Measurements from ENCODE around the gene LINS1.
A peak's percentile ranks its signal among the peaks of the same experiment; 100 is the strongest.

The LINS1 gene, protein sequence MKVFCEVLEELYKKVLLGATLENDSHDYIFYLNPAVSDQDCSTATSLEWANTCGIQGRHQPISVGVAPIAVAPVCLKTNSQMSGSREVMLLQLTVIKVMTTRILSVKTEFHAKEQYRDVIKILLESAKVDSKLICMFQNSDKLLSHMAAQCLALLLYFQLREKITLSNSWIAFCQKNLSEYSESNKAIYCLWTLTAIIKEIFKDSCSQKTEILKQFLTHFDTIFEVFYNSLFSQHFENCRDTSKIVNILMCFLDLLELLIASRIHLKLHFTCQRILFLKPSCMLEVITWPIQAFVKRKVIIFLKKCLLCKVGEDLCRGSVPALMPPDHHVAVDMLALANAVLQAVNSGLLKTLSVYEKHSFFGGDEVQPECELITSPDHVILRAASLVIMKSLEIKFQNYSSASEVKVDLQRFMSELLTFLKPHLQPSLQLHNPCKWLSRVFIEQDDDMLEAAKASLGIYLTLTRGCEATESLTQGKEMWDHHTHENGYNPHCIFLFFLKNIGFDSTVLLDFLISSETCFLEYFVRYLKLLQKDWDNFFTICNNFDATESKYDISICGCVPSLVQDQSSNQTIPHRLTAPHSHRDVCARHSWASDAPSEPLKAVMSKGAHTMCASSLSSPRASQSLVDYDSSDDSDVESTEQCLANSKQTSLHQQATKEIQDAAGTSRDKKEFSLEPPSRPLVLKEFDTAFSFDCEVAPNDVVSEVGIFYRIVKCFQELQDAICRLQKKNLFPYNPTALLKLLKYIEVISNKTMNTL
- 74.2 to 83.0 reads per million in 2 experiments for total RNA-seq

DNA sequence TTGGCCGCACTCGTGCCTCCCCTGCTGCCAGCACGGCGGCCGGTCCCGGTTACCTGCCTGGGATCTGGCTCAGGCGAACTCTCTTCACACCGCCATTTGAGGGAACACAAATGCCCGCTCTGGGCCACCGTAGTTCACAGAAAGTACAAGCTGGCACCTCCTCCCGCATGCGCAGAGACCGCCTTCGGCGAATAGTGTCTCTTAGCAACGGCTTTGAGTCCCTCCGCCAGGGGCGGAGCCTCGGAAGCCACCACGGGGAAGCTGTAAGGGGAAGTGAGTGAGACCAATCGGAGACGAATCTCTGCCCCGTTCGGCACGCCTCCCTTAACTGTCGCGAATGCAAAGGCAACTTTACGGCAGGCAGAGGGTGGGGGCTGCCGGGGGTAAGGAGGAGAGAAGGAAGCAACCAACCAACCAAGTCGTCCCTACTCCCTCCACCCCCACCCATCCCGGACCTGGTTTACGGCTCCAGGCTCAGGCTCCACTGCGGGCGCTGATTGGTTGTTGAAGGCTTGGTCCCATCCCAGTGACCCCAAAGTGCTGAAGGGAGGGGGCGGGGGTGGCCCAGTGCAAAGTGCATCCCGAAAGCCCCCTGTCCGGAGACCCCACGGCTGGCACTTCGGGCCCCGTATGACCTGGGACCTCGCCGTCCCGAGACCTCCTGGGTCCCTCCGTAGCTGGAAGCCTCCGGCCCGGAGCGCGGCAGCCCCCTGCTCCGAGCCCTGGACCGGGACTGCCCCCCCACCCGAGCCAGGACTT is at the start of gene LINS1, which contains the start of gene ASB7:
Gene LINS1, minus strand, starts transcription at position 121 of the 759 bp plus-strand sequence. CDS start 21,342 bp downstream, outside the sequence.
Gene ASB7, plus strand, starts transcription at position 526 of the 759 bp plus-strand sequence. CDS start 9,628 bp downstream, outside the sequence.
- DNase-seq (ENCODE audit: low read depth), result peak; percentile 99

DNA sequence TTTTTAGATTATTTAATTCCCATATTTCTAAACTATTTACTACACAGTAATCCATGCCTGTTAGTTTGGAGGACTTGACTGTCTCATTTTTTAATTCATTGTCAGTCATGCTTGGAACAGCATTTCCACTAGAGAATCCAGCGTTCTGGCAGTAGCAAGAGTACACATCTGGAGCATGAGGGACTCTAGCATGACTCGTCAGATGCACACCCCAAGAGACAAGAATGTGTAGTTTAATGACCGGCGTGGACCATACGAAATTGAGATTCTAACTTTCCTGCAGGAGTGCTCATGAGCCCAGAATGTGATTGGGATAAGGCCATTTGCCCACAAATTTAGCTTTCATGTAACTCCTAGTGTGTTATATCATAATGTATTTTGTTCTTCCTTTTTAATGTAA is 49.3 kb upstream of the LINS1 start:
- no peak for DNase-seq (ENCODE audit: low read depth)

DNA sequence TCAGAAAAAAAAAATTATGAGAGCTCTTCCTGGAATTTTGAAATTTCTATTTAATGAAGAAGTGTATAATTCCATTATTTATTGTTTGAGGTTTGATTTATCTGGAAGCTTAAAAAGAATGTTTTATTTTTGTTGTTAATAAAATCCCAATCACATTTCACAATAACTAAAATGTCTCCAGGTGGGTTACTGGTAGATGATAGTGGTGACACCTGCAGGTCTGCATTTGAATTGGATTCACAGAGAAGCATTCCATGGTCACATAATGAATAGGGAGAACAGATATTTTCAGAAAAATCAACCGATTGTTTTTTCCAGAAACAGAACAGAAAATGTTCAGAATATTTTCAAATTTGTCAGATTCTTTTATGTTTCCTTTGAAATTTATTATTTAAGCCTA is 48.7 kb upstream of the LINS1 start:
- no peak for DNase-seq (ENCODE audit: low read depth)

DNA sequence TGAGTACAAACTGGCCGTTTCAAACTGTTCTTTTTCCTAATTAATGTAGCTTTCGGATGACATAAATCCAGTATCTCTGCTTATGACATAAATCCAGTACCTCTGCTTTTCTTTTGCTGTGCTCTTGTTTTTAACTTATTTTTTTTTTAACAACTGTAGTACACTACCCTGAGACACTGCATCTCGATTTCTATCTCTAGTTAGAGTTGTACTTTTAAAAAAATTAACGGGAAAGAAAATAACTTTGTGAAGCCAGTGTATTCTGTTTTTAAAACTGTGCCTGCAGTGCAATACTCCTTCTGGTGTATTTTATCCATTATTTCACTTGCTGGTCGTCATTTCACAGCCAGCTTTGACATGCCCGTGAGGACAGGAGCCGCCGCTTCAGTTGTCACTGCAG is 47.0 kb upstream of the LINS1 start:
- DNase-seq (ENCODE audit: low read depth), result no peak

DNA sequence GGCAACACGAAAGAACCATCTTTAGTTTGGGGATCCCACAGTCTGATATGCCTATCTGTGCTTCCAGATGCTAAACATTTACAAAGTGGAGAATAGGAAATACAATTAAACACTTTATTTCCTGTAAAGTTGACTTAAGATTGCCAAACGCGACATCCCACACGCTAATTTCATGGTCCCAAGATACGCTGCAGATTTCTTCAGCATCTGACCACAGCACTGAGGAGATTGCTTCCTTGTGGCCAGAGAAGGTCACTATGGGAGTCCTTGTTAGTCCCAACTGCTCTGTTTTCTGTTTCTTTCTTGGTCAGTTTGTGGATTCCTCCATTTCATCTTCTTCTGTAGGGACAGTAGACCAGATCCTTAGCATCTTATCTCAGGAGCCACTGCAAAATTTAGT is 43.7 kb upstream of the LINS1 start:
- no peak for DNase-seq (ENCODE audit: low read depth)

DNA sequence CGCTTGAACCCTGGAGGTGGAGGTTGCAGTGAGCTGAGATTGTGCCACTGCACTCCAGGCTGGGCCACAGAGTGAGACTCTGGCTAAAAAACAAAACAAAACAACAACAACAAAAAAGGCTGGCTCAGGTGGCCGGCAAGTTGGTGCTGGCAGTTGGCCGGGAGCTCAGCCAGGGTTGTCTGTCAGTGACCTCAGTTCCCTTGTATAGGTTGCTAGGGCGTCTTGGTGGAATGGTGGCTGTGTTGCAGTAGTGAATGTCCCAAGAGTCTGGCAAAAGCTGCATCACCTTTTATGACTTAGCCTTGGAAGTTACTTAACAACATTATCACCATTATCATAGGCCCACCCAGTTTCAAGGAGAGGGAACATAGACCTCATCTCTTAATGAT is 41.0 kb upstream of the LINS1 start:
- DNase-seq (ENCODE audit: low read depth), result no peak

DNA sequence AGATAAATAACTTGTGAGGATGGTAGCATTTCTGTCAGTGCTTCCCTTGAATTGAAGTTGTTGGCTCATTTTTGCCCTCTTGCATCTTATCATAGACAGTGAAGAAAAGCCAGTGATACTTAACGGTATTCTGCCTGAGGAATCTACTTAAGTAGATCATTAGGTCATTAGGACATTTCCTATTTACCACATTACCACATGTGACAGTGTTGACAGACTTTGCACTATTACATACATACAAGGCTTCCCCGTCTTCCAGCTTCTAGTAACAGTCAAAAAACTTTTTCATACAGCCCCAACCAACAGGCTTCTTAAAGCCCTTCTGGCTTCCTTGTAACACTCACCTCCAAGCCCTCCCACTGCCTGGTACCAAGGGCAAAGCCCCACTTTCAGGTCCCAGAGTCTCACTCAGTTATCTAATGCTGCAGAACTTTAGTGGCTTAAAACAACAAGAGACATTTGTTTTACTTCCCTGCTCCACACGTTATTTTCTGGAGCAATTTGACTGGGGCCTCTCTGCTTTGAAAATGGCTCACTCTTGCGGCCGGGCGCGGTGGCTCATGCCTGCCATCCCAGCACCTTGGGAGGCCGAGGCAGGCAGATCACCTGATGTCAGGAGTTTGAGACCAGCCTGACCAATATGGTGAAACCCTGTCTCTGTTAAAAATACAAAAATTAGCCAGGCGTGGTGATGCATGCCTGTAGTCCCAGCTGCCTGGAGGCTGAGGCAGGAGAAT is 40.4 kb upstream of the LINS1 start:
- DNase-seq (ENCODE audit: low read depth), result no peak

DNA sequence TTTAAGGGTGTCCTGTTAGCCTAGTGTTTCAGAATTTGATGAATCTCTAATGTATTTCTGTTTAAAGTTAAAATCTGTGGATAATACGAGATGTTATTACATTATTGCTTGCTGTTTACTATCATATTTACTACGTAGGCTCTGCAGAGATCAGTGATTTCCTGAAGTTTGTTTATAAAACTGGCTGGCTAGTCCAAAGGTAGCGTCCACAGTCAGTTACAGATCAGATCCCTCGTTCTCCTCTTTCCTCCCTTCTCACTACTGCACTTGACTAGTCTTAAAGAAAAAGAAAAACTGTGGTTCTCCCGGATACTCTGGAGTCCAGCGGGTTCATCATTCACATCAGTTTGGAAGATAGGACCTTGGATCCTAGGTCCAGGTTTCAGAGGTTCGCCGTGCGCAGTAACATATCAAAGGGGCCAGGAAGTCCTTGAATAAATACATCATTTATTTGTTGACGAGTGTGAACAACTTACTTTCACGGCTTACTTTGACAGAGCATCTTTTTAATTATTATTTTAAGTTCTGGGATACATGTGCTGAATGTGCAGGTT is 36.3 kb upstream of the LINS1 start:
- DNase-seq (ENCODE audit: low read depth), result no peak

DNA sequence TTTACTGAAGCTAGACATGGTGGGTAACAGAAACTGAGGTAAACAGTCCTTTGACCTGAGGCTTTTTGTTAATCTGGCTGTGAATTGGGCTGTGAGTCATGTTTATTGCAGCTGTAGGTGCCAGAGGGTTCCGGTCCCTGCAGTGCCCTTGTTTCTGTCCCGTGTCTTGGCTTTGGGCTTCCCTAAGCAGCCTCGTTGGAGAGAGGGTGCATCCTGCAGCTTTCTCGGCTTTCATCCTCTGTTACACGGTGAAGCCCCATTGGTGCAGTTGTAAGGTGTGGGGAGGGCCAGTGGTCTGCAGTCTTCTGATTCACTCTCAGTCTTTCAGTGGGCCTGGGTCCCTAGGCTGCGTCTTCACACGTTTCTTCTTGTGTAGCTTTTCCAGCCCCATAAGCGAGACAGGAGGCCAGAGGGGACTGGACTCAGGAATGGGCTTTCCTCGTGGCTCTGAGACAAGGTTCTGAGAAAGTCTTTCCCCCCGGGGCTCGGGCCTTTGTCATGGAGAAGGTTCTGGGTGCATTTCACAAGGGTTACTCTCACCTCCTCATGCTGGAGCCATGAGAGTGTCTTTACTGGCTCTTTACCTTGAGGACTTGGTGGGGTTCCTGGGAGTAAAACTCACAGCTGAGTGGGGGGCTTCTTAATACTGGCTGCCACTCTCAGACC is 33.6 kb upstream of the LINS1 start:
- DNase-seq (ENCODE audit: low read depth), result no peak

DNA sequence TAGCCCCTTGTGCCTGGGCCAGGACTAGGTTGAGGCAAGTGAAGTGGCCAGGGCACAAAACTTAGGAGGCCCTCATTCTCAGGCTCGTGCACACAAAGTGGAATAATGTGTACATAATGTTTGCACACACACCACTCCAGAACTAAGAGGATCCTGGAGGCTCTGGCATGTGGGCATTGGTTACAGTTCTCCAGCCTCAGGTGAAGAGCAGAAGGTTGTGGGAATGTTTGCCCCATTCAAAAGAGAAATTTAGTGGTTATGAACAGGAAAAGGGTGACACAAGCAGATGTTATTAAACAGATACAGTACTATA is 31.7 kb upstream of the LINS1 start:
- no peak for DNase-seq (ENCODE audit: low read depth)

DNA sequence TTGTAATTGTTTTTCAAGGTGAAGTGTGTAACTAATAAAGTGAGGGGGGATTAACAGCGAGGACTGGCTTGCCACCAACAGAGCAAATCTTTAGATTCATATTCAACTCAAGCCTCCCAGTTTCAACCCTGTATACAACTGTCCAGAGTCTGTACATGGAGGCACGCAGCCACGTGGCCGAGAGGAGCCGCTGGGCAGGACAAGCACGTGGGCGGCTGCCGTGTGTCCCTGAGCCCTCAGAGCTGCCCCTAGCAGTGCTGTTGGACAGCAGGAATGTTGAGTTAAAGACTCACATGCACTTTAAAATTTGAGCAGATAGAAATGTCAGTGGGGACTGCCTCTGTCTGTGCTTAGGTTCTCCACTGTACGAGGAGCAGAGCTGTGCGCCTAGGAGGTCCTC is 29.8 kb upstream of the LINS1 start:
- no peak for DNase-seq (ENCODE audit: low read depth)

DNA sequence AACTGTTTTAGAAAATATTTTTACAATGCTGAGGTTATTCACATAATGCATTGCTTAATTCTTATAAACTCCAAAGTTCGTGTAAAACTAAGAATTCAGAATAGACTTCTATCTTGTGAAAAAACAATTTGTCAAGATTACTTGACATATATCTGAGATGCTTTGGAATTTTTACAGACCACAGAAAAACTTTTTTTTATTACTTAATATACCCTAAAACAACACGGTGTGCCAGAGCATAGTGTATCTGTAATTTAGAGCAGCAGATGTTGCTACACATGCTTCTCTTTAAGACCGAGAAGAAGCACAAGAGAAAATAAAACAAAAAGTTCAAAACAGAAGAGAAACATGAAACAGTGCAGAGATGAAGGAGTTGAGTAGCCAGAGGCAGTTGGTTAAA is 26.8 kb upstream of the LINS1 start:
- no peak for DNase-seq (ENCODE audit: low read depth)

DNA sequence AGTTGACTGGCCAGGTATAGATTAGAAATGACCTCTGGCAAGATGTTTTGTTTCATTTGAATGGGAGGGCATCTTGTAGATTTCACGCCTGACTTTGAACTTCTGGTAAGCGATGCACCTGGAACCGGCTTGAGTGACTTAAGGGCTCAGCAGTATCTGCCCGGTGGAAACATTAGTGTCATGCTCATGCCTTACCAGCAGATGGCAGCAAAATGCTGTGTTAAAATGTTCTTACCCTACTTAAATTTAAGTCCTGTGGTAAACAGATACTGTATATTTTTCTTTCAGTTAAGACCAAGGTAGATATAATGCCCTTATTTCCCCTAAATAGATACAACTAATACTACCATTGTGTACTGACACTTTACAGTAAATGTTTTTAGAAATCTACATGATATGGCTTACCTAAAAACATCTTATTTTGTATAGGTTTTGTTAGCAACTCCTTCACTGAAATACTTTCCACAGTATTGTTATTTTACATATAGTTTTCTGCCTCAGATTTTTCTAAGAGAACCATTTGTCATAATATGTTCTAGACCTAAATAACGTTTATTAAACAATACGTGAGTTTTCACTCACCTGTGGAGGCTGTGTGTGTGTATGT is 25.9 kb upstream of the LINS1 start:
- DNase-seq (ENCODE audit: low read depth), result peak; percentile 43

DNA sequence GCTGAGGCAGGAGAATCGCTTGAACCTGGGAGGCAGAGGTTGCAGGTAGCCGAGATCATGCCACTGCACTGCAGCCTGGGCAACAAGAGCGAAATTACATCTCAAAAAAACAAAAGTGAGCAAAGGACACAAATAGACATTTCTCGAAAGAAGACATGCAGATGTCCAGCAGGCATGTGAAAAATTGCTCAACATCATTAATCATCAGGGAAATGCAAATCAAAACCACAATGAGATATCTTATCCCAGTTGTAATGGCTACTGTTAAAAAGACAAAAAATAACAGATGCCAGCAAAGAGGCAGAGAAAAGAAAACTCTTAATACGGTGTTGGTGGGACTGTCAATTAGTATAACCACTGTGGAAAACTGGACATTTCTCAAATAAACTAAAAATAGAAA is 21.3 kb upstream of the LINS1 start:
- DNase-seq (ENCODE audit: low read depth), result no peak

DNA sequence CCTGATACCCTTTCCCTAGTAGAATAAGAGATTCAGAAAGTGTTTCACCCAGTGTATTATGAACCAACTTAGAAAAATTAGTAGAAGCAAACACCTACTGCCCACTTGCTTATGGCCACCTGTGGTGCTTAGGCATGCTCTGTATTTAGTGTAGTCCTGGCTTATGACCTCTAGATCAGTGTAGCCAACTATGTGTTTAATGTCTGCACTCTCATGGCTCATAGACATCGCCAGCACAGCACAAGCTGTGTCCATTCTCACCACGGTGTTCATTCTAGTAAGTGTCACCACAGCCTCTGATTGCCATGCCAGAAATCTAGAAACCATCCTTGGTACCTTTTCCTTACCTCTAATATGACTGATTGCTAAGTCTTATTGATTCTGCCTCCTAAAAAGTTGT is 14.7 kb upstream of the LINS1 start:
- DNase-seq (ENCODE audit: low read depth), result no peak

DNA sequence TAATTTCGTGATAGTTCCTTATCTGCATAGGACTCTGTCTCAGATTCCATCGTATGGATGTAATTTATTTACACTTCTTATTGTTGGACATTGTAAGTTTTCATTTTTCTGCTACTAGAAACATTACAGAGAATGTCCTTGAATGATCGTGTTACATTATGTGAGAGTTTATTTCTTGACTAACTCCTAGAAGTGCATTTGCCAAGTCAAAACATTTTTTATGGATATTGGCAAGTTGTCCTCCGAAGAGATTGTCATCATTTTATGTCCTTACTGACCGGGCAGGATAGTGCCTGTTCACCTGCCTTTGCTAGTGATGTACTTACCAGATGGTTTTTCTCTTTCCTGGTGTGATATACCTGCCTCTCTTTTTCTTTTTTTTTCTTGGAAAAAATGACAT is 13.8 kb upstream of the LINS1 start:
- DNase-seq (ENCODE audit: low read depth), result no peak

DNA sequence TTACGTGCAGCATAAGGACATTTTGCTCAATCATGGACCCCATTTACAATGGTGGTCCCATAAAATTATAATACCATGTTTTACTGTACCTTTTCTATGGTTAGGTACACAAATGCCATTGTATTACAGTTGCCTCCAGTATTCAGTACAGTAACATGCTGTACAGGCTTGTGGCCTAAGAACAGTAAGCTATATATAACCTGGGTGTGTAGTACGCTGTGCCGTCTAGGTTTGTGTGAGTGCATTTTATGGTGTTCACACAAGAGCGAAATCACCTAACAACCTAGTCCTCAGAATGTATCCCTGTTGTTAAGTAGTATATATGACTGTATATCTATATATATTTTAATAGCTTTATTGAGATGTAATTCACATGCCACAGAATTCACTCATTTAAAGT is 12.9 kb upstream of the LINS1 start:
- DNase-seq (ENCODE audit: low read depth), result no peak

DNA sequence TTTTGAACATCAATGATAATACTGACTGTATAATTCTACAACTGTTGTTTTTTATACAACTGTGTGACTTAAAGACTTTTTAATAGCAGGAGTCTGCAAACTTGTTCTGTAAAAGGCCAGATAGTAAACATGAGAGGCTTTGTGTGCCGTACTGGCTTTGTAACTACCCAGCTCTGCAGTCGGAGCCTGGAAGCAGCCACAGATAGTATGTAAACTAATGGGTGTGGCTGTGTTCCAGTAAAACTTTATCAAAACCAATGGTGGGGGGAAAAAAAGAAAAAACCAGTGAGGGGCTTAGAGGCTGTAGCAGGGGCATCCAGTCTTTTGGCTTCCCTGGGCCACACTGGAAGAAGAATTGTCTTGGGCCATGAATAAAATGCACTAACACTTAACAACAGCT is 12.4 kb upstream of the LINS1 start:
- no peak for DNase-seq (ENCODE audit: low read depth)

DNA sequence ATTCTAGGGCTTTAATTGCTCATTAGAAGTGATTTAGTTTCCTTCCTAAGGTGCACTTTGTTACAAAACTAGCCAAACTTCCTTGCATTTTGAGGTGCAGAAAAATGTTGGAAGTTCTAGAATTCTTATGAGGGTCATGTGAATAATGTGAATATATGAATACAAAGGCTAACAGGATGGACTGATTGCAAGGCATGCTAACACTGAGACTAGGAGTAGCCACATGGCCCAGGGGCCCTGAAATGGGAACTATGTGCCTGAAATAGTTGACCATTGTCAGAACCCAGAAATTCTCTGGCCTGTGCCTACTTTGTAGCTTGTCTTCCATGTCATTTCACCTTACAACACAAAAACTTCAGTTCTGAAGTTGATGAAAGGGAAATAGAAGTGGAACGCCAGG is 11.2 kb upstream of the LINS1 start:
- DNase-seq (ENCODE audit: low read depth), result no peak

DNA sequence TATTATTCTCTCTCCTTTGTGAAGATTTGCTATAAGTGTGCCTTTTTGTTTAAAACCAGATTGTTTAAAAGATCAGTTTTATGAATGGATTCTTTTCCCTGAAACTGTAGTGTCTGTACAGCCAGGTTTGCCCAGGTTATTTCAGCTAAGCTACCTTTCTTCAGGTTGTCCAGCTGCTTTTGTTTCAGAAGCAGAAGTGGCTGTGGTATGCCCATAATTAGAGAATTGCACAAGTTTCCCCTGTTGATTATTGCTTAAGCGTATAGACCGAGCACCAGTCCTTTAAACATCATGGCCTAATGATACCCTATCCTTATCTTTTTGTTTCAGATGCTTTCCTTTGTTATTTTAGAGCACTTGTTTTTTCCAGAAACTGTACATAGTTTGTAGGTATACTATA is 10.6 kb upstream of the LINS1 start:
- no peak for DNase-seq (ENCODE audit: low read depth)
